ENCODE measurements around the gene SMIM10. TPM values are rescaled to one million over a fixed set of nuclear protein-coding genes. Genes with fewer than 3 reads are reported as not detected.
"Not testable (repeated sequence)": the region's sequence is repeated elsewhere in the genome, so short reads cannot be mapped to it uniquely, and the experiment has no call there.

The SMIM10 gene
- total RNA-seq, 1 donor from 2014 or later = 0.51 TPM

DNA sequence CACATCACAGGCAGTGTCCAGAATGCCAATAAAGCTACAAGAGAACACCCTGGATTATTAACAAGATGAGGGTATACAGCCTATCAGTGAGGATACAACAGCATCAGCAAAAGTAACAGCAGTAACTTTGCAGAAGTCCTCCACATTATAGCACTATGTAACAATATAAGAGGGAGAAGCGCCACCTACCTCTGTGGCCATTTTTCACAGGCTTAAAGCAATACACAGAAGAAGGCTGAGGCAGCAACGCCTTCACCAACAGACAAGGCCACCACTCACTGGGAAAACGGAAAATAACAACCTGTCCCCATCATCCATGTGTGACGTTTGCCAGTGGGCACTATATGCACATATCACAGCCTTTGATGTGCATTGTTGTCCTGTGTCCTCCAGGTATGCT lies 19.0 kb downstream of the SMIM10 start:
- TF ChIP-seq, protein P1, sequence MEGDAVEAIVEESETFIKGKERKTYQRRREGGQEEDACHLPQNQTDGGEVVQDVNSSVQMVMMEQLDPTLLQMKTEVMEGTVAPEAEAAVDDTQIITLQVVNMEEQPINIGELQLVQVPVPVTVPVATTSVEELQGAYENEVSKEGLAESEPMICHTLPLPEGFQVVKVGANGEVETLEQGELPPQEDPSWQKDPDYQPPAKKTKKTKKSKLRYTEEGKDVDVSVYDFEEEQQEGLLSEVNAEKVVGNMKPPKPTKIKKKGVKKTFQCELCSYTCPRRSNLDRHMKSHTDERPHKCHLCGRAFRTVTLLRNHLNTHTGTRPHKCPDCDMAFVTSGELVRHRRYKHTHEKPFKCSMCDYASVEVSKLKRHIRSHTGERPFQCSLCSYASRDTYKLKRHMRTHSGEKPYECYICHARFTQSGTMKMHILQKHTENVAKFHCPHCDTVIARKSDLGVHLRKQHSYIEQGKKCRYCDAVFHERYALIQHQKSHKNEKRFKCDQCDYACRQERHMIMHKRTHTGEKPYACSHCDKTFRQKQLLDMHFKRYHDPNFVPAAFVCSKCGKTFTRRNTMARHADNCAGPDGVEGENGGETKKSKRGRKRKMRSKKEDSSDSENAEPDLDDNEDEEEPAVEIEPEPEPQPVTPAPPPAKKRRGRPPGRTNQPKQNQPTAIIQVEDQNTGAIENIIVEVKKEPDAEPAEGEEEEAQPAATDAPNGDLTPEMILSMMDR (IDR thresholded peaks at IDR 0.05; ENCODE audit: unreplicated experiment) = no peak
- Mint-ChIP-seq H3K9me3 (ENCODE audit: unreplicated experiment) (no peaks in the 10 kb centered on the region), H3K4me3 (ENCODE audit: unreplicated experiment) (no peak overlapping the region), H3K4me1 (ENCODE audit: unreplicated experiment) (no peaks in the 10 kb centered on the region), H3K27ac (ENCODE audit: unreplicated experiment) (no peak overlapping the region), H3K27me3 (ENCODE audit: unreplicated experiment) (no peaks in the 10 kb centered on the region), H3K36me3 (ENCODE audit: low read depth, unreplicated experiment) (no peaks in the 10 kb centered on the region)
- no peak for DNase-seq (ENCODE audit: low spot score)

DNA sequence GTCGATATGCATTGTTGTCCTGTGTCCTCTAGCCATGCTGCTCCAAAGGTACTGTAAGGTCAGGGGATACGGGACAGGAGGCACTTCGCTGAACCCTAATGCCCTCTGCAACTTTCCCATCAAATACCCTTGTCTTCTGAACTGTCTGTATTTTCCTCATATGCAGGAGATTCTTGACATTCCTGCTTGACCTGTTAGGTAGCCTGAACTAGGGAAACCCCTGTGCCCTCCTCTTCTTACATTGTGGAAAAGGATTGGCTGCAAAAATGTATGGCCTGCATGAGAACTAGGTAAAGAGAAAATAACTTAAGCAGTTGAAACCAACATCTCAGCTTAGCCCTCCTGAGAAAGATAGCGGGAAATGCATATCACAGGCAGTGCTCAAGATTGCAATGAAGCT lies 20.1 kb downstream of the SMIM10 start:
- no peaks in the 10 kb centered on the region for H3K9me3 Mint-ChIP-seq (ENCODE audit: unreplicated experiment)
- no peaks in the 10 kb centered on the region for H3K27me3 Mint-ChIP-seq (ENCODE audit: unreplicated experiment)
- no peaks in the 10 kb centered on the region for H3K36me3 Mint-ChIP-seq (ENCODE audit: low read depth, unreplicated experiment)
- TF ChIP-seq, protein P1 (IDR thresholded peaks at IDR 0.05; ENCODE audit: unreplicated experiment) = no peak
- H3K4me3 Mint-ChIP-seq (ENCODE audit: unreplicated experiment) = no peak overlapping the region
- no peak overlapping the region for H3K27ac Mint-ChIP-seq (ENCODE audit: unreplicated experiment)
- H3K4me1 Mint-ChIP-seq (ENCODE audit: unreplicated experiment) = no peaks in the 10 kb centered on the region
- no peak for DNase-seq (ENCODE audit: low spot score)

DNA sequence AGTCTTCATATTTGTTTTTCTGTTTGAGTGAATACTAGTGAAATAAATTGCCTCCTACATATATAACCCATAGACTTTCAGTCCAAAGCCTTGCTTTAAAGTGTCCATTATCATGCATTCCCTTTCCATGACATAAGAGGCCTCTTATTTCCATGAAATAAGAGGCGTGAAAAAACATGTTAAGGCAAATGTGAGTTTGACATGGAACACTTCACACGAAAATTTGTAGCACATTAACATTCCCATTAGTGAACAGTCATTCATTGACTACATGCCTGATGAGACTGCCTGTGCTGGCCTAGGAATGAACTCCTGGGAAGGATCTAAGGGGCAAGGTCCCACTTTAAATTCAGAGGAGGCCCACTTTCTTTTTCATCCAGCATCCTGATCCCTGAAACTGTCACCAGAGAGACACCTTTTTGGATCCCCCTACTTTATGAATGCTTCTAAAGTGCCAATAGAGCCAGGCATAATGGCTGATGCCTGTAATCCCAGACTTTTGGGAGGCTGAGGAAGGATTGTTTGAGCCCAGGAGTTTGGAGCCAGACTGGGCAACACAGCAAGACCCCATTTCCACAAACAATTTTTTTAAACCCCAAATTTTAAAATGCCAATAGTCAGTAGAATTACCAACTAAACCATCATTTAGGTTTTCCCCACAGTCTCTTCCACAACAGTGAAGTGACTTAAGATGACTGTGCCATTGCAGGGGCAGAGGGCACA lies 24.9 kb downstream of the SMIM10 start:
- Mint-ChIP-seq H3K4me1 (ENCODE audit: unreplicated experiment) (no peaks in the 10 kb centered on the region), H3K4me3 (ENCODE audit: unreplicated experiment) (no peak overlapping the region), H3K9me3 (ENCODE audit: unreplicated experiment) (no peaks in the 10 kb centered on the region), H3K27me3 (ENCODE audit: unreplicated experiment) (no peaks in the 10 kb centered on the region), H3K27ac (ENCODE audit: unreplicated experiment) (no peak overlapping the region), H3K36me3 (ENCODE audit: low read depth, unreplicated experiment) (no peaks in the 10 kb centered on the region)
- no peak for DNase-seq (ENCODE audit: low spot score)
- TF ChIP-seq, protein P1 (IDR thresholded peaks at IDR 0.05; ENCODE audit: unreplicated experiment) = no peak

DNA sequence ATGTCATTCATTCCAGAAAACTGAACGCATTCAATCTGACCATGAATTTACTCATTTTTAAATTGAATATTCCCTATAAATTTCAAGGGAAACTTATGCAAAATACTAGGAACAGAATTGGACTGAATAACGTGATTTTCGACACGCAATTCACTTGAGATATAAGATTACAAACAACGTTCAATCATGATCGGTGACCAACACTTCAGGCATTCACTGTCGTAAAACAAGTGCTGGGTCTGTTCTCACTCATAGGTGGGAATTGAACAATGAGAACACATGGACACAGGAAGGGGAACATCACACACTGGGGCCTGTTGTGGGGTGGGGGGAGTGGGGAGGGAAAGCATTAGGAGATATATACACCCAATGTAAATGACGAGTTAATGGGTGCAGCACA lies 29.1 kb downstream of the SMIM10 start:
- H3K4me1 Mint-ChIP-seq (ENCODE audit: unreplicated experiment) = peaks cover 12% of the 10 kb centered on the region
- not testable (repeated sequence) for H3K9me3 Mint-ChIP-seq (ENCODE audit: unreplicated experiment); H3K36me3 Mint-ChIP-seq (ENCODE audit: low read depth, unreplicated experiment); H3K27ac Mint-ChIP-seq (ENCODE audit: unreplicated experiment); H3K4me3 Mint-ChIP-seq (ENCODE audit: unreplicated experiment); H3K27me3 Mint-ChIP-seq (ENCODE audit: unreplicated experiment); DNase-seq (ENCODE audit: low spot score)

DNA sequence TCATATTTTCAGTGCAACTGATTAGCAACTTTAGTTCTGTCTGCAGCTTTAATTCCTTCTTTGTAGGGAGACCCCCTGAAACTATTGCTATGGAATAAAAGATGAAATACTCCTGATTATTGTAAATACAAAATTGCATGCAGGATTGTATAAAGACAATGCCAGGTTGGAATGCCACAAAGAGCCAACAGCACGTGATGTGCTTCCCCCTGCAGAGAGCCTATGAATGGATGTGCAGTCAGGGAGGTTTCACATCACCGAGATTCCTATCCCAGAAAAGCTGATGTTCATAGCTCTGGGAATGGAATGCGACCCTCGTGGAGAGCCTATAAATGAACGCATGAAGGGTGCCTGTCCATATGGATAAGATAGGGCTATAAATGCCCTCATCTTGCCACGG lies 33.0 kb downstream of the SMIM10 start:
- peaks cover 12% of the 10 kb centered on the region for H3K4me1 Mint-ChIP-seq (ENCODE audit: unreplicated experiment)
- not testable (repeated sequence) for H3K4me3 Mint-ChIP-seq (ENCODE audit: unreplicated experiment); H3K36me3 Mint-ChIP-seq (ENCODE audit: low read depth, unreplicated experiment); H3K27me3 Mint-ChIP-seq (ENCODE audit: unreplicated experiment); DNase-seq (ENCODE audit: low spot score); H3K9me3 Mint-ChIP-seq (ENCODE audit: unreplicated experiment); H3K27ac Mint-ChIP-seq (ENCODE audit: unreplicated experiment)

DNA sequence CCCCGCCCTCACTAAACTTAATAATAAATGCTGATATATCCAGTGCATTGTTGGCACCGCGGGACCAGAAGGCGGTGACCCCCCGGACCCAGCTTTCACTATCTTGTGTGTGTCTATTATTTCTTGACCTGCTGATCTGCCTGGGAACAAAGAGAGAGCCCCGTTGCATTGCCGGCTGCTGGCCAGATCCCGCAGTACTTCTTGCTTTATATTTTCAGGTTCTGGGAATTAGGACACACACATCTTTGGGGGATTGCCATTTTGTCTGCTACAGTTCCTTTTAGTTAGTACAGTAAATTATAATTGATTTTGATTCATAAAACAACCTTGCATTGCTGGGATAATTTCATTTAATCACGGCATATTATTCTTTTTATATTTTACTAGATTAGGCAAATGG lies 33.7 kb downstream of the SMIM10 start:
- no peak overlapping the region for H3K27ac Mint-ChIP-seq (ENCODE audit: unreplicated experiment)
- no peaks in the 10 kb centered on the region for H3K36me3 Mint-ChIP-seq (ENCODE audit: low read depth, unreplicated experiment)
- peaks cover 12% of the 10 kb centered on the region for H3K4me1 Mint-ChIP-seq (ENCODE audit: unreplicated experiment)
- no peaks in the 10 kb centered on the region for H3K9me3 Mint-ChIP-seq (ENCODE audit: unreplicated experiment)
- peaks cover 5% of the 10 kb centered on the region for H3K27me3 Mint-ChIP-seq (ENCODE audit: unreplicated experiment)
- H3K4me3 Mint-ChIP-seq (ENCODE audit: unreplicated experiment) = no peak overlapping the region
- TF ChIP-seq, protein P1 (IDR thresholded peaks at IDR 0.05; ENCODE audit: unreplicated experiment) = no peak
- no peak for DNase-seq (ENCODE audit: low spot score)

DNA sequence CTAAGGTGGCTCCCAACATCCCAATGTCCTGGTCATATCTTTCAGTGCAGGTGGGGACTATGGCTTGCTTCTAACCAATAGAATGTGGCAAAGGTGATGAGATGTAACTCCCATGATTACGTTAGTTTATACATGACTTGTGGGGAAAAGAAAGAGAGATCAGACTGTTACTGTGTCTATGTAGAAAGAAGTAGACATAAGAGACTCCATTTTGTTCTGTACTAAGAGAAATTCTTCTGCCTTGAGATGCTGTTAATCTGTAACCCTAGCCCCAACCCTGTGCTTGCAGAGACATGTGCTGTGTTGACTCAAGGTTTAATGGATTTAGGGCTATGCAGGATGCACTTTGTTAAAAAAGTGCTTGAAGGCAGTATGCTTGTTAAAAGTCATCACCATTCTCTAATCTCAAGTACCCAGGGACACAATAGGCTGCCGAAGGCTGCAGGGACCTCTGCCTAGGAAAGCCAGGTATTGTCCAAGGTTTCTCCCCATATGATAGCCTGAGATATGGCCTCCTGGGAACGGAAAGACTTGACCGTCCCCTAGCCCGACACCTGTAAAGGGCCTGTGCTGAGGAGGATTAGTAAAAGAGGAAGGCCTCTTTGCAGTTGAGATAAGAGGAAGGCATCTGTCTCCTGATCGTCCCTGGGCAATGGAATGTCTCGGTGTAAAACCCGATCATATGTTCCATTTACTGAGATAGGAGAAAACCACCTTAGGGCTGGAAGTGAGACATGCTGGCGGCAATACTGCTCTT lies 39.6 kb downstream of the SMIM10 start:
- H3K36me3 Mint-ChIP-seq (ENCODE audit: low read depth, unreplicated experiment); DNase-seq (ENCODE audit: low spot score); H3K4me3 Mint-ChIP-seq (ENCODE audit: unreplicated experiment); H3K4me1 Mint-ChIP-seq (ENCODE audit: unreplicated experiment); H3K9me3 Mint-ChIP-seq (ENCODE audit: unreplicated experiment); H3K27me3 Mint-ChIP-seq (ENCODE audit: unreplicated experiment): not testable (repeated sequence)
- H3K27ac Mint-ChIP-seq (ENCODE audit: unreplicated experiment) = peak overlapping the region; percentile 38
